ENCODE results near the gene VWF. TPM values are rescaled to one million over a fixed set of nuclear protein-coding genes. Genes with fewer than 3 reads are reported as not detected.
"Not testable (repeated sequence)": the region's sequence is repeated elsewhere in the genome, so short reads cannot be mapped to it uniquely, and the experiment has no call there.

The VWF gene
- polyA plus RNA-seq, 3 donors, result 7.3 to 12.4 (median 12.1) TPM

- DNase-seq (ENCODE audit: extremely low read depth in 1 of 11, low read depth in 9 of 11, low spot score in 4 of 11), result no peak
These were observed 10.0 kb downstream of the VWF start for GRCh38 chr12:6114476-6114870.

DNA sequence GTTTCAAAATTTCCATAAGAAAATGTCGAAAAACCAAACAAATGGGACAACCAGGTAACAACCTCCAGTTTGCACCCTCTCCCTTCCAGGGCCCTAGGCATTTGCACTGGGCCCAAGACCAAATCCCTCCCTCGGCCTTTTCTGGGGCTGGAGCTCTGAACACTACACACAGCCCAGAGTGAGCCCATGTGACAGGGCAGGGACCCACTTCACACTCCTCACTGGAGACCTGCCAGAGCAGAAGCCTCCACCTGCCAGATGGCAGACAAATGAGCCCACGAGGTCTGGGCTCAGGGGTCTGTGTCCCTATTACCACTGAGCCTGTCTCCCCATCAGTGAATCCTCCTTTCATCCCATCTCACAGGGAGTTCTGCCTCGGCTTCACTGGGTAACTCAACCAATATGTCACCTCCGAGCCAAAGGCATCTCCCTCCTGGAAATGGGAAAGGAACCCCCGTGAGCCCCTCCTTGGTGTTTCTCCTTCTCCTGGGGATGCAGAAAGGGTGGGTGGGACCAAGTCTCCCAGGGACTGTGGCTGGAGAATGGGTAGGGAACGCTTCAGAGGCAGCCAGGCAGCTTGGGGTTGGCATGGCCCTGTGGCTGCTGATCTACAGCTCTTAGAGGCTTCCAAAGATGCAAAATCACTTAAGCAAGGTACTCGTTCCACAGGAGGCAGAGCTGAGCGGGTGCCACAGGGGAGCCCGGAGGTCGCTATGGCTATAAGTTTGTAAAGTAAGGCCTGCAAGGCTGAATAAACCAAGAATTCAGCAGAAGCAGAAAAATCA is 10.6 kb downstream of the VWF start:
- DNase-seq (ENCODE audit: extremely low read depth in 1 of 11, low read depth in 9 of 11, low spot score in 4 of 11), result no peak

DNA sequence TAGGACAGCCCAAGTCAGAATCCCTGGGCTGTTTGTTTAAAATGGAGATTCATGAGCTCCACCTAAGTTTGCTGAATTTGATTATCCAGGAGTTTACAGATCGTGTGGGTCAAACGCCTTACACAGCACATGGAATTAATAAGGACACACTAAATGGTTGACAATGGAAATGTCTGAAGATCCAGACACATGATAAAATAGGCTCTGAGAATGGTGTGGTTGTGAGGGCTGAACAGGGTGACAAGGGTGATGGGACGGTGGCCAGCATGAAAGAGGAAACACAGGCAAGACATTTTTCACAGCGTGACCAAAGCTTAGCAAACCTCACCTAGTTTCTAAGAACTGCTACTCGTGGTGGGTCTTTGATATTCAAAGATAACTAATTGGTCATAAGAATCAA is 12.5 kb downstream of the VWF start:
- no peak for DNase-seq (ENCODE audit: extremely low read depth in 1 of 11, low read depth in 9 of 11, low spot score in 4 of 11)

GRCh38 chr12:6110006-6110405 is 14.5 kb downstream of the VWF start:
- DNase-seq (ENCODE audit: extremely low read depth in 1 of 11, low read depth in 9 of 11, low spot score in 4 of 11), result no peak

DNA sequence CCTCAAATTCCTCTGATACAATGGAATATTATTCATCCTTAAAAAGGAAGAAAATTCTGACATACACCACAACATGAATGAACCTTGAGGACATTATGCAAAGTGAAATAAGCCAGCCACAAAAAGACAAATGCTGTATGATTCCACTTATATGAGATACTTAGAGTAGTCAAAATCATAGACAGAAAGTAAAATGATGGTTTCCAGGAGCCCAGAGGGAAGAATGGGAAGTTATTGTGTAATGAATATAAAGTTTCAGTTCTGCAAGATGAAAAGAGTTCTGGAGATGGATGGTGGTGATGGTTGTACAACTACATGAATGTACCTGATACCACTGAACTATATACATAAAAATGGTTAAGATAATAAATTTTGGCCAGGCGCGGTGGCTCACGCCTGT is 18.3 kb downstream of the VWF start:
- DNase-seq (ENCODE audit: extremely low read depth in 1 of 11, low read depth in 9 of 11, low spot score in 4 of 11), result no peak

DNA sequence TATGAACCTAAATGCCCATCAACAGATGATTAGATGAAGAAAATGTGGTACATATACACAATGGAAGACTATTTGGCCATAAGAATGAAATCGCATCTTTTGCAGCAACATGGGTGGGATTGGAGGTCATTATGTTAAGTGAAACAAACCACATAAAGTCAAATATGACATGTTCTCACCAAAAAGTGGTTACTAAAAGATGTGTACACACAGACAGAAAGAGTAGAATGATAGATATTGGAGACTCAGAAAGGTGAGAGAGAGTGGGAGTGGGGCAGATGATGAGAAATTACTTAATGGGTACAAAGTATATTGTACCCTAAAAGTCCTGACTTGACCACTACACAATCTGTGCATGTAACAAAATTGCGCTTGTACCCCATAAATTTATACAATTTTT is 19.6 kb downstream of the VWF start:
- DNase-seq (ENCODE audit: extremely low read depth in 1 of 11, low read depth in 9 of 11, low spot score in 4 of 11), result no peak

GRCh38 chr12:6104027-6104426 is 20.4 kb downstream of the VWF start:
- DNase-seq (ENCODE audit: extremely low read depth in 1 of 11, low read depth in 9 of 11, low spot score in 4 of 11), result no peak

DNA sequence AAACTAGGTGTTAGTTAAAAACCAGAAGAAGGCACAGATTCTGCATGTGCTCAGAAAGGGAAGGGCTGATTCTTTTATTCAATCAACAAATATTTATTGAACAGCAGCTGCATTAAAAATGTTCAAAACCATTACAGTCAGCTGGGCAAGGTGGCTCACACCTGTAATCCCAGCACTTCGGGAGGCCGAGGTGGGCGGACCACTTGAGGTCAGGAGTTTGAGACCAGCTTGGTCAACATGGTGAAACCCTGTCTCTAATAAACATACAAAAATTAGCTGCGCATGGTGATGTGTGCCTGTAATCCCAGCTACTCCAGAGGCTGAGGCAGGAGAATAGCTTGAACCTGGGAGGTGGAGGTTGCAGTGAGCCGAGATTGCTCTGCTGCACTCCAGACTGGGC is 22.4 kb downstream of the VWF start:
- not testable (repeated sequence) for DNase-seq (ENCODE audit: extremely low read depth in 1 of 11, low read depth in 9 of 11, low spot score in 4 of 11)

DNA sequence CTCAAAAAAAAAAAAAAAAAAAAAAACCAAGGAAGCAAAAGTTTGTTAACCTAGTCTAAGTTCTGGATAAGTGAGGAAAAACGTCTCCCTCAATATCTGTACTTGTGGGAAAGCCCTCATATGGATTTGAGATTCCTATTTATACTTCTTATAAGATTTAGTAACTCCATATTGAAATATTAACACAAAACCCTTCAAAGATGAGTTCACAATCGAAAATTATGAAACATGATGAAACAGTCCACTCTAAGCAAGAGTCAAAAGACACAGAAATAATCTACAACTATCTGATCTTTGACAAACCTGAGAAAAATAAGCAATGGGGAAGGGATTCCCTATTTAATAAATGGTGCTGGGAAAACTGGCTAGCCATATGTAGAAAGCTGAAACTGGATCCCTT is 25.2 kb downstream of the VWF start:
- DNase-seq (ENCODE audit: extremely low read depth in 1 of 11, low read depth in 9 of 11, low spot score in 4 of 11), result no peak

GRCh38 chr12:6097411-6097810 is 27.1 kb downstream of the VWF start:
- DNase-seq (ENCODE audit: extremely low read depth in 1 of 11, low read depth in 9 of 11, low spot score in 4 of 11), result no peak

- no peak for DNase-seq (ENCODE audit: extremely low read depth in 1 of 11, low read depth in 9 of 11, low spot score in 4 of 11)
These were observed 27.9 kb downstream of the VWF start for GRCh38 chr12:6096527-6096926.

GRCh38 chr12:6095269-6095668 is 29.2 kb downstream of the VWF start:
- no peak for DNase-seq (ENCODE audit: extremely low read depth in 1 of 11, low read depth in 9 of 11, low spot score in 4 of 11)

- no peak for DNase-seq (ENCODE audit: extremely low read depth in 1 of 11, low read depth in 9 of 11, low spot score in 4 of 11)
These were observed 30.7 kb downstream of the VWF start for GRCh38 chr12:6093764-6094163.

DNA sequence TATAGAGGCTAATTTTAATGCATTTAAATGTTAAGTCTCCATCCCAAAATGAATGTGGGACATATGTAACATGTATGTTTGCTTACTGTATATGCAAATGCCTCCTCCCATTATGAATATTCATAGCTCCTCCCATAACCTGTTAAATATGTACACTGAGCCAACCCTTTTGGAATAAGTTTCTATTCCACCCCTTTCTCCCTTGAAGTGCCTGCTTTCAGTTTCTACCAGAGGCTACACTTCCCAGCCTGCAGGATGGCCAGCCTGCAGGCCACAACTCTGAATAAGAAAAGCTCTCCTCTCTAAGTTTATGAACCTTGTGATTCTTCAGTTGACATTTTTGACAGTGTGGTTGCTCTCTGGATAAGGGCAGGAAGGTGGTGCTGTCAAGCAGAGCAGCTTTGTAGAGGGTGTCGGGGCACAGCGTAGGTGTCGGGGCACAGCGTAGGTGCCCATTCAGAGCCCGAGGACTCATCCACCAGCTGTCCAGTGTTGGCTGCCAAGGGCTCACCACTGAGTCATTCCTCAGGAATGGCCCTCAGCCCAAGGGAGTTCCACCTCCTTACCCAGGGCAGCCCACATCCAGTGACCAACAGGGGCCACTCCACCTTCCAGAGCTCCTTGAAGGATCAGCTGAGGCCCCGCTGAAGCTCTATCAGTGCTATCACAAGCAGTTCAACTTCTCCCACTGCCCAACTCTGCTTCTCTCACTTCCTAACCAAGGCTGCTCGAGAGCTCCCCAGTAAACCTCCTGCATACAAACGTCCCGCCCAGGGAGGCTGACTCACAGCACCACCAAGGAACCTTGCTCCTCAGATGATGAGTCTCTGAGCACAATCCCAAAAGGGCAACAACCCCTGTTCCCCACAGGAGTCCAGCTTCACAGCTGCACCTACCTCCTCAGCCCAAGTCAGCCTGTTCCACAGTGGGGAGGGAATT is 31.4 kb downstream of the VWF start:
- no peak for DNase-seq (ENCODE audit: extremely low read depth in 1 of 11, low read depth in 9 of 11, low spot score in 4 of 11)

DNA sequence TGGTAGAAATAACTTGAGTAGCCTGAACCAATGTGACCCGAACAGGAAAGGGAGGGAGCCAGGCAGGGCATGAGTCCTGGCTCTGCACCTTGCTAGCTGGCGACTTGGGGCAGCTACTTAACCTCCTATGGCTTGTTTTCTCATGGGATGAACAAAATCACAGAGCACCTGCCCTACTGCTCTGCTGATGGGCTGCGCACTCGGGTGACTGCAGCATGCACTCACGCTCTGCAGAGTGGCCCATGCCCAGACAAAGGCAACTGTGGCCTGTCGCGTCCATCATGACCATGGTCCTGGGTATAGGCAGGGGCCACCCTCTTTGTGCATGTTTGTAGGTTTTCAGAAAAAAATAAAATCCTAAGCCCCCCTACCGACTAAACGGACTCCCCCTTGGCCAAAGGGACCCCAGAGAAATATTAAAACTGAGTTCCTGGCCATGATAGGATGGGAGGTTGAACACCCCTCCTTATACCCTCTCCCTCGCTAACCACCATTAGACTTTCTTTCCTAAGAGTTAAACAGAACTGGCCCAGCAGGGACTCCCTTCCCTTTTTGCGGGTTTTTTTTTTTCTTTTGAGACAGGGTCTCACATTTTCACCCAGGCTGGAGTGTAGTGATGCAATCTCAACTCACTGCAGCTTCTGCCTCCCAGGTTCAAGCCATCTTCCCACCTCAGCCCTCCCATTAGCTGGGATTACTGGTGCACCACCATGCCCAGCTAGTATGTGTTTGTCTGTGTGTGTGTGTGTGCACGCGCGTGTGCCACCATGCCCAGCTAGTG is 32.5 kb downstream of the VWF start:
- no peak for DNase-seq (ENCODE audit: extremely low read depth in 1 of 11, low read depth in 9 of 11, low spot score in 4 of 11)

DNA sequence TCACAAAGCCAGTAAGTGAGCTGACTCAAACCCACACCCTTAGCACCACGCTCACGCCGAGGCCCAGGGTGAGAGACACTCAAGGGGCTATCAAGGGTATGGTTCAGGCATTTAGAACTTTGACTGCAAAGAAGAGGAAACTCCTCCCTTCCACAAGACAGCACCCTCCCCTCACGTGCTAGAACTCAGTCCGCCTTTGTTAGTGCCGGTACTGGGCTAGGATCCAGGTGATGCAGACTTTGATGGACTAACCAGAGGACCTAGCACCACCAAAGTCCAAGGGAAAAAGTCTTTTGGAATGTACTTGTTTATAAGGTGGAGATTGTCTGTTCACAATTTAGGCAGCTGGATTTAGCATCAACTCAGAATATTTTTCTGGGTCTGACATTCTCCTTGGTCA is 33.7 kb downstream of the VWF start:
- DNase-seq (ENCODE audit: extremely low read depth in 1 of 11, low read depth in 9 of 11, low spot score in 4 of 11), result no peak

DNA sequence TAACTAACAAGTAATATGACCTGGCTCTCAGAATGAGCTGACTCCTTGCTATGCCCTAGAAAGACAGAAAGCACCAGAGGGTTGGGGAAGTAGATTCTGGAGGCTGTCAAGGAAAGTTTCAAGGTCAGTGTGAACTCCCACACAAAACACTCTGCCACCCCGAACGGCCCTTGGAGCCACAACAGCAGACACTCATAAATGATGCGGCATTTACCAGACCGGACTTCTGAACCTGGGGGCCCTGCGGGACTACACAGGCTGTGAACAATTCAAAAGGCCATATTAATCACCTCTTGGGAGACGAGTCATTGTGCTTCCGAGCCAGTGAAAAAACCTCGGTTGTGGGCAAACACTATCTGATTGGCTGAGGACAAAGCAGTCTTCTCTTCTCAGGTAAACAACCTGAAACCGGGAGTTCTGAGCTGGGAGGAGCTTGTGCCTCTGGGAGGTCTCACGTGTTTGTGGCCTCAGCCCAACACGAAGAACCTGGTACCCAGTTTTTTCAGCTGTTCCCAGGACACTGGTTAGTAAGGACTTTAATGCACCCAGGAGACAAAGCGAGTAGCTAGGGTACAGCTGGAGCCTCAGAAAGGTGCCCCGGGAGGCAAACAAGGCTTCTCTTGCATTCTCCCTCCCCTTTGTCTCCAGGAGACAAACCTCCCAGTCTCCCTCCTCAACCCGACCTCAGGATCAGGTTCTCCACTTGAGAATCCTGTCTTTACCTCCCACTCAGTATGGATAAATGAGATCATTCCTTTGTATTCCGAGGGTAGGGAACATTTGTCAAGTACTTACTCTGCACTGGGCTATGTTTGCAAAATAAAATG is 35.3 kb downstream of the VWF start:
- peak in 1 of 11 donors; percentile 60 for DNase-seq (ENCODE audit: extremely low read depth in 1 of 11, low read depth in 9 of 11, low spot score in 4 of 11)

DNA sequence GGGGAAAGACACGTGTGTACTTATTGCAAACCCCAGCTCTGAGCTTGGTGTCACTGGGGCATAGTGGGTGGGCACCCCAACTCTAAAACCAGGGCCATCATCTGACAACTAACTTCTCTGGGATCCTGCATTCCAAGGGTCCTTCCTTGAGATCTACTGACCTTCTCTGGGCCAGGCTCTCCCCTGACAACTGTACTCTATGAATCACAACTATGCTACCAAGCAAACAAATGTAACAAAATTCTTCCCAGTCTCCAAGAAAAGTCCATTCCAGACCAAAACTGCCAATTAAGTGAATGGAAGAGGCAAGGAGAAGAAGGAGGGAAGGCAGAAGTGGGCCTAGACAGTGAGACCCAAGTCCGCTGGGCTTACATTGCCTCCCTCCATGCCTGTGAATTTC is 38.2 kb downstream of the VWF start:
- DNase-seq (ENCODE audit: extremely low read depth in 1 of 11, low read depth in 9 of 11, low spot score in 4 of 11), result no peak

- DNase-seq (ENCODE audit: extremely low read depth in 1 of 11, low read depth in 9 of 11, low spot score in 4 of 11), result no peak
These were observed 38.6 kb downstream of the VWF start for GRCh38 chr12:6085841-6086240.
